Cardiac fibroblast (primary cell): ENCODE results near the gene NUMA1.

Experiments
- DNase-seq, 2 donors: peaks; one replicate each; pipeline versions ENCODE4 v3.0.0 to v3.0.0-alpha.2; 2010; ENCODE audit warnings: low read depth in 2 of 2
- H3K4me3 ChIP-seq, 2 donors: replicated peaks in 1 of 2; 1 replicate in 1 of 2; 2 replicates in 1 of 2; pipeline ENCODE4 v1.5.1; 2011; ENCODE audit warnings: low read depth in 2 of 2, low read length in 2 of 2, mild to moderate bottlenecking in 2 of 2, moderate library complexity in 1 of 2
- TF ChIP-seq, protein P1 (sequence below): IDR thresholded peaks from one replicate; pipeline ENCODE4 v1.5.1; 2011; ENCODE audit warnings: low read depth, mild to moderate bottlenecking, low read length, inconsistent platforms

NUMA1 gene

DNA sequence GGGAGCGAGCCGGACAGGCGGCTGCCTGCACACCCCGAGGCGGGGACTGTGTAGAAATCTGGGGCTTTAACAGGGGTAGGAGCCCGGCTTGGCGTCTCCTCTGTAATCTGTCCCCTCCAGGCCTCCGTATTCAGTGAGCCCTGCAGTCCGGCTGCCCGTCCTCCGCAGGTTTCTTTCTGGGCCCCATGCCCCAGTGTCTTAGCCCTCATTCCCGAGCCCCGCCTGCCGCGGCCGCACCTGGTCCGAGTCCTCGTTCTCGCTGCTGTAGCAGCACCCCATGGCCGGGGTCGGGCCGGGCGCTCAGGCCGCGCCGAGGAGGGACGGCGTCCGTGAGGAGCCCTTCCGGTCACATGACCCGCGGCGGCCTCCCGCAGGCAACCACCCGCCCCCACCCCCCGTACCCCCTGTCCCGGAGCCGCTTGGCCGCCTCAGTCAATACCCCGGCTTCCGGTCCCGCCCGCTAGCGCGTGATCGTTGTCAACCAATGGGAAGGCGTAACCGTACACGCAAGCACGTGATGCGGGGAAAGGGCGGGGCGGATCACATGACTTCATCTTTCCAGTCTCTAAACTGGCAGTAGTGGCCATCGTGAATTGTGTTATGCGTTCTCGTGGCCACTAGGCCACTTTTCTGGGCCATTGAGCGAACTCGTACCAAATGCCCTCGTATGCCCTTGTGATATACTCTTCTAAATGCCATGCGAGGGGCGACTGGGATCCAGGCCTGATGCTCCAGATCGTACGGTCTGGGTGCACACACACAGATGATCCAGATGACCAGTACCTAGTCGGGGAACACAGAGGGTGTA lies 22.8 kb upstream of the NUMA1 start, which contains the start of gene LAMTOR1:
Gene LAMTOR1, minus strand, starts transcription at position 352 of the 808 bp plus-strand sequence. Its CDS starts 73 bp downstream, at position 279.
- peak; percentile 99 to 100 for DNase-seq
- TF ChIP-seq, protein P1, sequence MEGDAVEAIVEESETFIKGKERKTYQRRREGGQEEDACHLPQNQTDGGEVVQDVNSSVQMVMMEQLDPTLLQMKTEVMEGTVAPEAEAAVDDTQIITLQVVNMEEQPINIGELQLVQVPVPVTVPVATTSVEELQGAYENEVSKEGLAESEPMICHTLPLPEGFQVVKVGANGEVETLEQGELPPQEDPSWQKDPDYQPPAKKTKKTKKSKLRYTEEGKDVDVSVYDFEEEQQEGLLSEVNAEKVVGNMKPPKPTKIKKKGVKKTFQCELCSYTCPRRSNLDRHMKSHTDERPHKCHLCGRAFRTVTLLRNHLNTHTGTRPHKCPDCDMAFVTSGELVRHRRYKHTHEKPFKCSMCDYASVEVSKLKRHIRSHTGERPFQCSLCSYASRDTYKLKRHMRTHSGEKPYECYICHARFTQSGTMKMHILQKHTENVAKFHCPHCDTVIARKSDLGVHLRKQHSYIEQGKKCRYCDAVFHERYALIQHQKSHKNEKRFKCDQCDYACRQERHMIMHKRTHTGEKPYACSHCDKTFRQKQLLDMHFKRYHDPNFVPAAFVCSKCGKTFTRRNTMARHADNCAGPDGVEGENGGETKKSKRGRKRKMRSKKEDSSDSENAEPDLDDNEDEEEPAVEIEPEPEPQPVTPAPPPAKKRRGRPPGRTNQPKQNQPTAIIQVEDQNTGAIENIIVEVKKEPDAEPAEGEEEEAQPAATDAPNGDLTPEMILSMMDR = peak; percentile 61
- H3K4me3 ChIP-seq = peak within 1 kb of the TSS; percentile 83 to 85

DNA sequence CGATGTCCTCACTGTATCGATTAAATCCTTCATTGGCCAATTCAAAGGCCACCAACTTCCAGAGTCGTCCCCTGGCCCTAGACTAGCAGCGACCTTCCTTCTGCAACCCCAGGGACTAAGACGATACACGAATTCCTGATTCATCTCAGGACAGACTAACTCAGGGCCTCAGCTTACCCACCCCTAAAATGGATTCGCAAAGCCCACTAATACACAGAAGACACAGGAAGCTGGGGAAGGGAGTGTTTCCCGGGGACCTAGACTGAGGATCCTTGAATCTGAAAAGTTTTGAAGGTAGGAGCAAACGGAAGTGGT lies 22.2 kb upstream of the NUMA1 start:
- H3K4me3 ChIP-seq = peak overlapping the region; percentile 83 to 85
- DNase-seq = no peak
- TF ChIP-seq, protein P1 = no peak

GRCh38 chr11:72102162-72102561 lies 21.8 kb upstream of the NUMA1 start:
- H3K4me3 ChIP-seq = peak overlapping the region; percentile 83 to 85
- DNase-seq = no peak
- TF ChIP-seq, protein P1 = no peak

GRCh38 chr11:72100462-72100861 lies 20.1 kb upstream of the NUMA1 start:
- peak in 1 of 2 donors; percentile 12 for DNase-seq
- no peak overlapping the region for H3K4me3 ChIP-seq
- TF ChIP-seq, protein P1 = no peak

DNA sequence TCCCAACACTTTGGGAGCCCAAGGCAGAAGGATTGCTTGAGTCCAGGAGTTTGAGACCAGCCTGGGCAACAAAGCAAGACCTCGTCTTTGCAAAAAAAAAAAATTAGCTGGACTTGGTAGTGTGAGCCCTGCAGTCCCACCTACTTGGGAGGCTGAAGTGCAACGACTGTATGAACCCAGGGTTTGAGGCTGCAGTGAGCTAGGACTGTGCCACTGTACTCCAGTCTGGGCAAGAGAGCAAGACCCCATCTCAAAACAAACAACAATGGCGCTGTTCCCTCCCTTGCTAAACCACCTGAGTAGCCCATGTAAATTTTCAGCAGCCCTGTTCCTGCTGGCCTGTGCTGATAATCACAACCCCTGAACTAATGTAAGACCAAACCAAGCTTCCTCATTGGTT lies 19.7 kb upstream of the NUMA1 start:
- no peak overlapping the region for H3K4me3 ChIP-seq
- DNase-seq = no peak
- TF ChIP-seq, protein P1 = no peak

GRCh38 chr11:72098741-72099140 lies 18.4 kb upstream of the NUMA1 start:
- DNase-seq = no peak
- TF ChIP-seq, protein P1 = no peak
- H3K4me3 ChIP-seq = no peak overlapping the region
